Activated CD4-positive, alpha-beta T cell treated with anti-CD3 and anti-CD28 coated beads, Interleukin-2, amount 50 U/mL, for 24 hours (primary cell): Measurements from ENCODE around the gene TEX11.
A peak's percentile ranks its signal among the peaks of the same experiment; 100 is the strongest.
"Not testable (repeated sequence)": the region's sequence is repeated elsewhere in the genome, so short reads cannot be mapped to it uniquely, and the experiment has no call there.

Experiments used
- DNase-seq, 2 donors: peaks; one replicate each; pipeline ENCODE4 v3.0.0-alpha.2; 2020; ENCODE audit warnings: low read depth in 1 of 2, low spot score in 1 of 2

The TEX11 gene

GRCh38 chrX:70605352-70605751, 303.2 kb downstream of the TEX11 start:
- no peak for DNase-seq

- peak in 1 of 2 donors; percentile 15 for DNase-seq
These were observed 316.4 kb downstream of the TEX11 start for GRCh38 chrX:70592091-70592490.

GRCh38 chrX:70587158-70587557, 321.4 kb downstream of the TEX11 start:
- DNase-seq: not testable (repeated sequence)

GRCh38 chrX:70577442-70577841, 331.1 kb downstream of the TEX11 start:
- no peak for DNase-seq

GRCh38 chrX:70569922-70570576, 338.5 kb downstream of the TEX11 start:
- not testable (repeated sequence) for DNase-seq

GRCh38 chrX:70554948-70555347, 353.6 kb downstream of the TEX11 start:
- DNase-seq: no peak

- DNase-seq: no peak
These were observed 354.0 kb downstream of the TEX11 start for GRCh38 chrX:70554523-70554922.

- no peak for DNase-seq
These were observed 354.4 kb downstream of the TEX11 start for GRCh38 chrX:70554081-70554480.

- no peak for DNase-seq
These were observed 355.0 kb downstream of the TEX11 start for GRCh38 chrX:70553516-70553915.

GRCh38 chrX:70552130-70552704, 356.3 kb downstream of the TEX11 start:
- DNase-seq: no peak

- DNase-seq: no peak
These were observed 359.1 kb downstream of the TEX11 start for GRCh38 chrX:70549429-70549828.

- no peak for DNase-seq
These were observed 373.3 kb downstream of the TEX11 start for GRCh38 chrX:70535198-70535597.

GRCh38 chrX:70527610-70528345, 380.7 kb downstream of the TEX11 start:
- DNase-seq: no peak

- DNase-seq: no peak
These were observed 381.5 kb downstream of the TEX11 start for GRCh38 chrX:70527053-70527452.

GRCh38 chrX:70525733-70526132, 382.8 kb downstream of the TEX11 start:
- no peak for DNase-seq

- DNase-seq: not testable (repeated sequence)
These were observed 392.8 kb downstream of the TEX11 start for GRCh38 chrX:70515692-70516091.

- DNase-seq: not testable (repeated sequence)
These were observed 393.2 kb downstream of the TEX11 start for GRCh38 chrX:70515270-70515669.

- no peak for DNase-seq
These were observed 399.4 kb downstream of the TEX11 start for GRCh38 chrX:70509078-70509477.

GRCh38 chrX:70508296-70508911, 400.1 kb downstream of the TEX11 start:
- no peak for DNase-seq

GRCh38 chrX:70505451-70505841, 403.1 kb downstream of the TEX11 start:
- no peak for DNase-seq

GRCh38 chrX:70504772-70505450, 403.6 kb downstream of the TEX11 start:
- DNase-seq: no peak
